HG02970 (cell line): ENCODE data around the gene GDPD4.

Experiments
- ATAC-seq: cut with Tn5 transposase; IDR thresholded peaks from one replicate; pipeline ENCODE4 v1.9.1; 2021; ENCODE audit warnings: mild to moderate bottlenecking, moderate library complexity, moderate number of reproducible peaks; ENCODE audit not compliant: unreplicated experiment, low FRiP score

GDPD4 gene, protein sequence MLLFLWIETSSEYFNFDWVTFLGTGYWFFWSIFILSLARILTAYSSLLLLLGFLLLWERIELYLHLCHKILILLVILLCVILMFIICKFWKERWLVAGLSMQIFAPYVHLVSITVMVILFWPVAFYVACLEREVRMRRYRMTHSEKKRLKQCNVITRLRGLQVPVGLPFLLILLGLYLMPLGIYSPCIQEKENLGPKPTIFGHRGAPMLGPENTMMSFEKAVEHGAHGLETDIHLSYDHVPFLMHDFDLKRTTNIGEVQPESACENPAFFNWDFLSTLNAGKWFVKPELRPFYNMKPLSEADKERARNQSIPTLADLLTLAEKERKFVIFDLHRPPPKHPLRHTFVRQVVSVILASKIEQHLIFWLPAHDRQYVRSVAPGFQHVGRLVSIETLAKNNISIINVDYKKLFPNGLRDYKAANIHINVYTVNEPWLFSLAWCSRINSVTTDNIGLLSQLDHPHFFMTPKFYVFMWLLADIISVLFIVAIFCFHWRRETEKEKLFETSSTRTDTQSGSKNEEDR

DNA sequence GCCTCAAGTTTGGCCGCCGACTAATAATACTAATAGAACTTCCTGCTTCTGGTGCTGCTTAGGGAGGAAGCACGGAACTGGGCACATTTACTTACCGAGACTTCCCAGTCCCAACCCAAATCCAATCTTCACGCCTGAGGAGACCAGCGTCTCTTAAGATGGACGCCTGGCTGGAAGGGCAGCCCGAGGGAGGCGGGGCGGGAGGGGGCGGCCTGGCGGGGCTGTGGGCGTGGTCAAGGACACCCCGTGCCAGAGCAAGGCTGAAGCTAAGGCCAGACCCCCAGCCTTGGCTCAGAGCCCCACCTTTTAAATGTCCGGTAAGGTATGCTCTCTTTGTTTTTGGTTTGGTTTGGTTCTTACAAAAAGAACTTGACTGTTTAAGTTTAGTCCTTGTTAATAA lies at the start of gene GDPD4:
GDPD4 (minus strand) TSS at position 177 of the 400 bp plus-strand sequence. CDS start 16,549 bp downstream, outside the sequence.
- no peak for ATAC-seq

DNA sequence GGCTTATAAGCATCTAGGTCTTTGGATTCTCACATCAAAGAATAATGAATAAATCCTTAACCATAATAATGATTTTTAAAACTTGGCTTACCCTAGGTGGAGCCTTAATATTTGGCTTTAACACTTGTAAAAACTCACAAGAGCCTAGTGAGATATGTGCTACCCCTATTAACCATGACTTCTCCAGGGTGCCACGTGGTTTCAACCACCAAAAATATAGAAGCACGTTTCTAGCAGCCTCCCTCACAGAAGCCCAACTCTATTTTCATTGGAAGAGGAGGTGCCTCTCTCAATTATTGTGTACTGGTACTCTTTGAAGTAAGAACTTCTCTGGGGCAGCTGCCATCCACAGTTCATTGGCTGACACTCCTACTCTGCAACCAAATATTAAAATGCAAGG lies 46.5 kb upstream of the GDPD4 start:
- ATAC-seq, result no peak

DNA sequence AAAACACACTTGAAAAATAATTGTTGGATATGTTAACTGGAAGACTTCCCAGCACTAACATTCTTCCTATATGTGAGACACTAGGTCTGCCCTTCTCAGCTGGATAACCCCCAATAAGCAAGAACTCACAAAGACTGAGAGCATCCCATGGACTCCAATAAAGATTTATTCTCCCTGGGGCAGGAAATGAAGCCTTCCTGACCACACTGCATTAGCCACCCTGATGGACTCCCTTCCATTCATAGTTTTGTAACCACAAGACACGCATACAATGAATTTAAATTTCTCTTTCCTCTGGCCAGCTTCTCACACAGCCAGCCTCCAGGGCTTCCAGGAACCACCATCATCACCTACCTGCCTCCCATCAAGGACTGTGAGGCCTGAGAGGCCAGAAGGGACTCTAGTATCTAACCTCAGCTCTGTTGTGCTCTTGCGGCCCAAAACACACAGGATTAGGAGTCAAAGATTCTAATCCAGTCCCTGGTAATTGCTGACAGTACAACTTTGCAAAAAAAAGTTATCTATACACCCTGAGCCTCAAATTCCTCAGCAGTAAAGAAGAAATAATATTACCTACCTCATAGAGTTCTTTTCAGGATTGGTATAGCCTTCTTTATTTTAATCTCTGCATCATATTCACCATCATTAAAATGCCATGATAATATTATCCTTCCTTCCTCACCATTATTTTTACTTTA lies 45.6 kb upstream of the GDPD4 start:
- no peak for ATAC-seq

DNA sequence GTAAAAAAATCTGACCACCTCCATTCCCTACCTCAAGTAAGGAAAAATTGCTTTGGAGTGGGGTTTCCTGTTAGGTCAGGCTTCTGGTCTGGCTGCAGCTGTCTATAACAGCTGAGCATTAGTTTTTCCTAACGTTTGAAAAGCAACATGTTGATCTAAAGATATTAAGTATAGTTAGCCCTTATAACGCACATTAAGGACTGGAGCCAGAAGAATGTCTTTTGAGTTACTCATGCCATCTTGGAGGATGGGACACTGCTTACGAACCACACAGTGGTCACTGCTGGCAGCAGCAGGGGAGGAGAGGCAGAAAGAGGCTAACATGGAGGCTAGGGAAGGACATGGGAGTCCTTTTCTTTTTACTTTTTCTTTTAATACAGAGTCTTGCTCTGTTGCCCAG lies 44.1 kb upstream of the GDPD4 start:
- no peak for ATAC-seq

DNA sequence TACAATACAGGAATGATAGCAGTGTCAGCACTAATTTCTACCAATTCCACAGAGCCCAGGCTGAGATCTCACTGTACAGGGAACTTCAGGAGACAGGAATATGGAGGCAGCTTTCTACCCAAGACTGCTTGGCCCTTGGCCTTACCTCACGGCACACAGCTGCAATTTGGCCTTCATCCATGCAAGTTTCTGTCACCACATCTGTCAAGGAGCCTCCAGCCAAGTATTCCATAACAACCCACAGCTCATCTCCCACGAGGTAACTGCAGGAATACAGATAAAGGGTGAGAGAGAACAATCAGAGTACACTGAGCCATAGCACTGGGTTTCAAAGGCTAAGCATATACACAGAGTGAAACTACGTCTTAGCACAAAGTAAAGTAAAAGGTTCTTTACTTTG lies 39.0 kb upstream of the GDPD4 start:
- no peak for ATAC-seq

DNA sequence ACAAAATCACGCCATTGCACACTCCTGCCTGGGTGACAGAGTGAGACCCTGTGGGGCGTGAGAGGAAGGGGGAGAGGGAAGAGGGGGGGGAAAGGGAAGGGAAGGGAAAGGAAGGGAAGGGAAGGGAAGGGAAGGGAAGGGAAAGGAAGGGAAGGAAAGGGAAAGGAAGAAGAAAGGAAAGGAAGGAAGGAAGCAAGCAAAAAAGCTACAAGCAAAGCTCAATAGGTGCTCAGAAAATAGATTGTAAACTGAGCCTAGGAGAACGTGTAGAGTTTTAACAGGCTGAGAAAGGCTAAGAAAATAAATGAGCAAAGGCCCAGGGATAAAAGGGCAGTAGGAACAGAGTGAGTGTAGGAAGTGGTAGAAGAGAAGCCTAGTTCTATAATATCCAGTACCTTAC lies 30.8 kb upstream of the GDPD4 start:
- ATAC-seq, result no peak

DNA sequence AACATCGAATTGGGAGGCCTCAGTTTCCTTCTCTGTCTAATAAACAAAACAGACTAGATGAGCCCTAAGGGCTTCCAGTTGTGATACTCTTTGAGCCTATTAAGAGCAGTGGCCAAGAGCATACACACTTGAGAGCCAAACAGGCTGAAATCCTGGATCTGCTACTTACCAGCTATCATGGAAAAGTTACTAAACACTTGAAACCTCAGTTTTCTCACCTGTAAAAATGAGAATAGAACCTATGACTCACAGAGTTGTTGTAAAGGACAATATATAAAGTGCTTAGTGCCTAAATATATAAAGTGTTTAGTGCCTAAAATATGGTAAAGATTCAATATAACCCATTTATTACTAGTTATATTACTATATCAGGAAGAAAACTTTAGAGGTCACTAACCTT lies 23.7 kb upstream of the GDPD4 start:
- ATAC-seq, result no peak

DNA sequence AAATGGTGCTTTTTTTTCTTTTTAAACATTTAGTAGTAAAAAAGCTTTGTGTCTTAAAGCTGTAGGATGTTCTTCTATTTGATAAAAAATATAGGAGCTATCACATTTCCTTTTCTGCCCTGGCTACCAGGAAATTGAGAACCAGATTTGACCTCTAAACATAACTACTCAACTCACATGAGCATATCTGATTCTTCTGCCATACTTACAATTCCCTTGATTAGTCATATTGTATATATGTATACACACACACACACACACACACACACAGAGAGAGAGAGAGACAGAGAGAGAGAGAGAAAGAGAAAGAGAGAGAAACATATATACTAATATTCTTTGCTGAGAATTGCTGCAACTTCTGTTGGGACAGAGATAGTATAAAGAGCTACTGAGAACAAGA lies 23.0 kb upstream of the GDPD4 start:
- no peak for ATAC-seq

DNA sequence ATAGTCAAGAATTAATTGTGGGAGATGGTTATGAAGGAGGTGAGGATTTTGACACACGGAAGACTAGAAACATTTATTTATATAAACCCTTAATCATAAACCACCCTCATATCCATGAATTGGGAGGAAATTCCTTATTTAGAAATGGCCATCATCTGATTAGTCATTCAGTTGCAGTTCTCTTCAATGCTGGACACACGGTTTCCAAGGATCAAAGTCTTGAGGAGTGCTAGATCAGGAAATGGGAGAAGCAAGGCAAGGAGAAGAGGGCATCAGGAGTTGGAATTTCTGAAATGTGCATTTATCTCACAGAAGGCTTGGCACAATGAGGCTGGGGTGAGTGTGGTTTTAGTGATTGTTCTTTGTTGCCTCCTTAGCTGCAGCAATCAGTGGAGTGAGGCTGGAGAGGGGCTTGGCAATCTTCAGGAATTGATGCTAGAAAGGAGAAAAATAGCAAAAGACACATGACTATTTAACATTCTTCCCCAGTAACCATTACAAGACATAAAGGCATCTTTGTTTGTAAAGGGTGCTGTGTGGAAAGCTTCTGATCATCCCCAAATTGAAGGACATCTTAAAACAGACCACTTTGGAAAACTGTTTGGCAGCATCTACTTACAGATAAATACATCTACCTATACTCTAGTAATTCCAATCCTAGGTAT lies 21.6 kb upstream of the GDPD4 start:
- ATAC-seq, result no peak

DNA sequence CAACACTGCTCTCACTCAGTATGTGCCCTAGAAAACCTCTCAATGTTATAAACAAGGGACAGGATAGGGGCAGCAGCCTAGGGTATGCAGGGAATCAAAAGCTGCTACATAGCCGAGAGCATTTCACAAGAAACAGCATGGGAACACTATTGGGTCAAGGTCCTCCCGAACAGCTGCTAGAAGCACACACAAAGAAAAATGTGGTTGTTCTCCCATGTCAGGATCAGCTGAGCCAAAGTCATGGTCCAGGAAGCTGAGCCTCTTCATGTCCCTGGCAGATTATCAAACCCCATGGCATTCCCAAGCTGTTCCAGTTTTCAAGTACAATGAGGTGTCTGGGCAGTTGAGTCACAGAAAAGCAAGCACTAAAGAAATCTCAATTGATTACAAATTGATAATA lies 21.0 kb upstream of the GDPD4 start:
- ATAC-seq, result no peak

DNA sequence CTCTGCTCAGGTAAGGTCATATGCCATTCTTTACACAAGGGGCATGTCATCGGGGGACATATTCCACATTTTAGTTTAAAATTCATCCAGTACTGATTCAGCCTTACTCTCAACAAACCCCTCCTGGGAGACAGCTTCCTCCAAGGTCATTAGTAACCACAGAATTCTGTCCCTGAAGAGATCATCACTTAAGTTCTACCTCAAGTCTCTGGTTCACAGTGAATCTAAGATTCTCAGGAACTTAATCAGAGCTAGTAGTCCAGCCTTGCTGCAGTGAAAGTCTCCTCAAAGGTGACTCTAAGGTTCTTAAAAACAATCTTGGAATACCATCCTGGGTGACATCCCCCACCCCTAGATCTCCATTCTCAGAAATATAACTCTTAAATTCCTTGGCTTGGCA lies 18.9 kb upstream of the GDPD4 start:
- no peak for ATAC-seq

DNA sequence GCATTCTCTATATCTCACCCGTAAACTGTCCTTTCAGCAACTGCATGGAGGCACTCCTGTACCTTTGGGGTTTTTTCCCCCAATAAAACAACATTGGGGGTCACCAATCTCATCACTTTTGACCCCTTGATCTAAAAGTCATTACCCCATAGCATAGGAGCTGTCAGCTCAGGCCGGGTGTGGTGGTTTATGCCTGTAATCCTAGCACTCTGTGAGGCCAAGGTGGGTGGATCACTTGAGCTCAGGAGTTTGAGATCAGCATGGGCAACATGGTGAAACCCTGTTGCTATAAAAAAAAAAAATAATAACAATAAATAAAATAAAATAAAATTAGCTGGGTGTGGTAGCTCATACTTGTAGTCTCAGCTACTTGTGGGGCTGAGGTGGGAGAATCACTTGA lies 17.1 kb upstream of the GDPD4 start:
- ATAC-seq, result no peak

DNA sequence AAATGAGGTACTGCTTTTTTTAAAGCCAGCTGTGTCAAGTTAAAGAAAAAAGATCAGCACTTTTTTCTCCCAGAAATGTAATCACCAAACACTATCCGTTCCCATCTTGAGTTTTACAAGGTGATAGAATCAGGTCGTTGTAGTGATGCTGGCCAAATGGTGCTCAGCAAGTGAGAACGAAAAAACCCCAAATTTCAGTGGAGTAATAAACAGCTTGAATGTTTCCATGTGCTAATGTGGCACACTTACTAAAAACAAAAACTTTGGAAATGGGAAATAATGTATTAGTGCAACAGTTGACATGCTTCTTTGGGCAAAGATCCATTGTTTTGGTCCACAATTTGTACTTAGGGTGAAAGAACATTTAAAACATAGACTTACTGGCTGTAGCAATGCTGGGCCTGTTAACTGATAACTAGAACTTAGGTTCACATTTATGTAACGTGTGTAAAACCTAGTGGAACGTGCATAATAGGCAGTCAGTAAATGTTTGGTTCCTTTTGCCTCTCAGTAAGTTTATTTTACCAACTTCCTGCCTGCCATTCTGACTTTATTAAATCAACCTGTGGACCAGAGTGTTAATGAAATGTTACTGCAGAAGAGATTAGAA lies 15.4 kb upstream of the GDPD4 start:
- no peak for ATAC-seq

DNA sequence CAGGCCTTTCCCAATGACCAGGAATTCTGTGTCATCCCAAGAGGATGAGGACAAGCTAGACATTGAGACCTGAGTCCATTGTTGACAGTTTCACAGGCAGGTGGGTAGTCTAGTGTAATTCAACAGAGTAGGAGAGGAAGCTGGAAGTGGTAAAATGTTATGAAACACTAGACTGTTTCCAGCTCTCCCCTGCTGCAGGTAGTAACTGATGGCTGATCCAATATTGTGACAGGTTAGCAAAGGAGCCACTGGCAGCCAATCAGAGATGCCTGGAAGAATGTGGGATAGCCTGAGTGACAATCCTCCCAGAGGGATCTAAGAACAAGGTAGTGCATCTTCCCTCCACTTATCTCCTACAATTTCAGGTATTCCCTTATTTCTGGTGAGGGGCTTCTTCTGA lies 10.6 kb upstream of the GDPD4 start:
- ATAC-seq, result no peak

DNA sequence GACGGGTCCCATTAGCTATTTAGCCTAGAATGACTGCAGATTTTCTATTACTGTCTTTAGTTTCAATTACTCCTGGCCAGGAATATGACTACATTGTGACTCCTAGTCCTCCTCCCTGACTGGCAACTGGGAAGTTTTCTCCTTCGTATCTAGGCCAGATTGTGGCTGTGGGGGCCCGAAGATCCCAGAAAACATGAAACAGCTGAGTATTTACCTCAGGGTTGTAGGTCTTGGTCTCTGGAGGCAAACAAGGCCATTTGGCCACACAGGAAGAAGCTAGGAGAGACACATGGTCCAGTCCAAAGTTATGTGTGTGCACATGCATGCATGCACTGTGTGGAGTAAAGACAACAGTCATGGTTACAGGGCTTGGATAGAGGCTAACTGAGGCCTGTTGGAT lies 10.2 kb upstream of the GDPD4 start:
- no peak for ATAC-seq

DNA sequence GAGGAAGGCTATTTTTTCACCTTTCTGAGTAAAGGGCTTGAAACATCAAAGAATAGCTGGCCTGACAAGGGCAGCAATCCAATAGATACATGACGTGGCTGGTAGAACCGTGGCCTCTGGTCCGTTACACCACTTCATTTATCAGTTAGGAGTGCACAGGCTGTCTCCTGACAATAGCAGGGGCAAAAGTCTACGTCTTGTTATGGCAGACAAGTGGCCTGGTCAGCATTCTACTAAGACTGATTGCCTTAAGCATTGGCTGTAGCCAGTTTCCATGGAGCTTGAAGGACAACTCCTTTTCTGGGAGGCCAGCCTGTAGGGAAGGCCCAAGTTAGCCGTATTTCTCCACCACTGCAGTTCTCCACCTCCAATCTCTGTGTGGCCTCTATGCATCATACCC lies 9.2 kb upstream of the GDPD4 start:
- ATAC-seq, result no peak

DNA sequence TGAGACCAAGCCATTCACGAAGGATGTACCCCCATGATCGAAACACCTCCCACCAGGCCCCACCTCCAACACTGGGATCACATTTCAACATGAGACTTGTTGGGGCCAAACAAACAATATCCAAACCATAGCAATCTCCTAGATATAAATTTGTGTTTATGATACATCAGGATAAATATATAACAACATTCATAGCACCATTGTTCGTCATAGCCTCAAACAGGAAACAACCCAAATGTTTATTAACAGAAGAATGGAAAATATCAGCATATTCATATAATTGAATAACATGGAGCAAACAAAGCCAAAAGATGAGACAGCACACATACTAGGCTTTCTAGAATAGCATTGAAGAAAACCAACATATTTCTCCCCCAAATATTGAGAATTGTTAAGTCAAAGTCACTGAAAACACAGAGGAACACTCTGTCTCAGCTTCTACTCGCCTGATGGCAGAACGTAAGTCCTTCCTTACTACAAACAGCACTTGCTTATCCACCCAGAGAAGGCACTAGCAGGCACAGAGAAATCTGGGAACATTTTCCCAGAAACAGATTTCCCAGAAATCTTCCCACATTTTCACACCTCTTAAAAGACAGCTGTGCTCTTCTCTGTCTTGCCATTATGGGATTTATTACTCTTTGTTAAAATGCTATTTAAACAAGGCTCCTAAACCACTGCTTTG lies 8.1 kb upstream of the GDPD4 start:
- no peak for ATAC-seq

DNA sequence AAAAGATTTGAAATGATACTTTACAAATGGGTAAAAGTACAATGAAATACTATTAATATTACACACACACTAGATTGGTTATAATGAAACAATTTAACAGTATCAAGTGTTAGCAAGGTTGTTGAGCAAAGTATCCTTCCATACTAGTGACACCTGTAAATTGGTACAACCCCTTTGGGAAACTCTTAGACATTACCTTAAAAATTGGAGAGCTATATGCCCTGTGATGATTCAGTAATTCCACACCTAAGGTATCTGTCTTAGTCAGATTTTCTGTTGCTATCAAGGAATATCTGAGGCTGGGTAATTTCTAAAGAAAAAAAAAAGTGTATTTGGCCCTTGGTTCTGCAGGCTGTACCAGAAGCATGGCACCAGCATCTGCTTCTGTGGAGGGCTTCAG lies 7.4 kb upstream of the GDPD4 start:
- no peak for ATAC-seq

DNA sequence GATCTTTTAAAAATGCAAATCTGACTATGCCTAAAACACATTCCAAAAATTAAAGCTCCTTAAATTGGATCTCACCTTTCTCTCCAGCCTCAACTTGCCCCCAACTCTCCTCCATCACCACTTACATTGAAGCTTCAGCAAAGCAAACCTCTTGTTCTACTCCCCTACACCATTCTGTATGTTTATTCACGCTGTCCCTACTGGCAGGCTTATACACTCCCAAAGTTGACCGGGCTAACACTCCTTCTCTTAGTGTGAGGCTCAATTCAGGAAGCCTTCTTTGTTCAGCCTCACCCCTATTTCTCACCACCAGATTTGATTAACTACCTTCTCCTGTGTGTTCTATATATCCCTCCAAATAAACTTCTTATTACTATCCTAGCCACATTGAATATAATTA lies 1.8 kb upstream of the GDPD4 start:
- ATAC-seq, result no peak

DNA sequence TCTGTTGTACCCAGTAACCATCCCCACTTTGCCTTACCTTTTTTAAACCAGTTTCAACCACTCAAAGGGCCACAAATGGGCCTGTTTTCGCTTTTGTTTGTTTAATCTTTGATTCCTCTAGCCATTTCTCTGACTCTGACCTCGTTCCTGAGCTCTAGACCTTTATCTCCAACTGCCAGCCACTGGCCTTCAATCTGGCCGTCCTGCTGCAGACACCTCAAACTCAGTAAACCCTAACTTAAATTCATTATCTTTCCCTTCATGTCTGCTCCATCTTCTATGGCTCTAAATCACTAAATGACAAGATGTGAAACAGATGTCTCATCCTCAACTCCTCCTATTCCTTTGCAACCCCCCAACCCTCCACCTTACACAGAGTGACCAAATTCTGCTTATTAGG lies 1.3 kb upstream of the GDPD4 start:
- no peak for ATAC-seq
